Muscle layer of colon (tissue), 2 donors: Measurements from ENCODE around the gene LMNB1.

Experiments used
- H3K27ac ChIP-seq: one replicate; pipeline ENCODE4 v1.7.0; 2013; ENCODE audit warnings: low read depth, mild to moderate bottlenecking, low read length, moderate library complexity
- H3K27me3 ChIP-seq, 2 donors: one replicate each; pipeline ENCODE4 v1.7.0; 2013; ENCODE audit warnings: low read length in 2 of 2, mild to moderate bottlenecking in 2 of 2; ENCODE audit not compliant: insufficient read depth in 2 of 2, control insufficient read depth in 1 of 2
- H3K36me3 ChIP-seq: one replicate; pipeline ENCODE4 v1.7.0; 2013; ENCODE audit warnings: mild to moderate bottlenecking, low read length; ENCODE audit not compliant: insufficient read depth
- H3K4me1 ChIP-seq: one replicate; pipeline ENCODE4 v1.7.0; 2013; ENCODE audit warnings: mild to moderate bottlenecking, low read length; ENCODE audit not compliant: insufficient read depth
- H3K4me3 ChIP-seq, 2 donors: one replicate each; pipeline ENCODE4 v1.7.0; 2013; ENCODE audit warnings: low read length in 2 of 2, low read depth in 1 of 2, mild to moderate bottlenecking in 1 of 2, moderate library complexity in 1 of 2
- H3K9ac ChIP-seq: one replicate; pipeline ENCODE4 v1.7.0; 2013; ENCODE audit warnings: low read length
- H3K9me3 ChIP-seq: one replicate; pipeline ENCODE4 v1.7.0; 2013; ENCODE audit warnings: mild to moderate bottlenecking, low read length
- donor health status: abdominal sarcoma.
- donor health status: Adenocarcinoma of cecum.

LMNB1 gene

DNA sequence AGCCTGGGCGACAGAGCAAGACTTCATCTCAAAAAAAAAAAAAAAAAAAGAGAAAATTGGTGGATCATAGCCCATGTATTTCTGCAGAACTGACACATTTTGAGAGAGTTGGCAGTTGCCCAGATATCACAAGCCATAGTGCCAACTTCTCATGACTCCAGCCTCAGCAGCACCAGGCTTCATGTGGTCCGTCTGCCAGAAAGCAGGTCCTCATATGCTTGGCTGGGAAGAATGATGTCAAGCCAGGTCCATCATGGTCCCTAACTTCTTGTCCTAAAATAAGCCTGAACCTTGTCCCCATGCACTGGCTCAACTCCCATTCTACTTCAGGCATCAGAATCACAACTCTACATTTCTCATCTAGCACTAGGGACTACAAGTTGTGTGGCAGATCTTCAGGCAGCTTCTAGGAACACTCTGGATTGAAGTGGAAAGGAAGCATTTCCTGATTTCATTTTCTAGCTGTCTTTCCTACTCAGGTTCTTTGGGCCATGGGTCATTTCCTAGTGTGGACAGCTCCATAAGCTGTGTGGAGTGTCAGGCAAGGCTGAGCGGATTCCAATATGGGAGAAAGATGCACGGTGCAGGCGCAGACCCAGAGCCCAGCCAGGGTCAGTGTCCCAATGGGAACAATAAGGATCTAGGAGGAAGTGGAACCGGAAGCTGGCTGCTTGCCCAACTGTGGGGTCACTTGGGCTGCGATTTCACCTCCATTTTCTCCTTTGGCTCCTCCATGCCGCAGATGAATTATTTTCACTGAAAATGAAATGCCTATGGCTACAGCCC, 90.1 kb downstream of the LMNB1 start:
- peaks cover 4% of the 10 kb centered on the region for H3K4me1 ChIP-seq
- no peak overlapping the region for H3K4me3 ChIP-seq
- H3K27ac ChIP-seq, result no peak overlapping the region
- no peaks in the 10 kb centered on the region for H3K36me3 ChIP-seq
- no peaks in the 10 kb centered on the region for H3K9me3 ChIP-seq
- peaks cover 0 to 9% of the 10 kb centered on the region in 2 donors for H3K27me3 ChIP-seq
- no peak overlapping the region for H3K9ac ChIP-seq

DNA sequence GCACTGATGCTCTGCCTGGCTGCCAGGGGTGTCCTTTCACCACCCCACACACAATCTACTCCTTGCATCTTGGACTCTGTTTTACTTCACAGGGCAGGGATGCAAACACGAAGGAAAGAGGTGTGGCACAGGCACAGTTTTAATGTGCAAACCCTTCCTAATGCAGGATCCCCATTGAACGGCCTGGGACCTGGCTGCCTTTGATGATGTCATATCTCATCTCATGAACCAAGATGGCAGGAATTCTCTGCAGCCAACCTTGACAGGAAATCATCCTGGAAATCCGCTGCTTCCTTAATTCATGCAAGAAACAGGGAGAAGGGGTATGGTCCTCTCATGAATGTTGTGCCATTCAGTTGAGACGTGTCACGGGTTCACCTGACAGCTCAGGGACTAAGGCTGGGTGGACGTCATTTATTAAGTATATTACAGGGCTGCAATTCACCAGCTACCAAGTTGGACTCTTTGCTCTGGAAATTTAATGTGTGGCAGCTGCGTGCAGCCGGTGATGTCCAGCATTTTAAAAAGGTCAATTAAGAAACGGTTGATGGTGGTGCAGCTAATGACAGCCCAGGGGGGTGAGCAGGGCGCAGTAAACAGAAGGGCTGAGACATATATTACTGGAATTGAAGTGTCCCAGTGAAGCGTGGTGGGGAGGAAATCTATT, 91.5 kb downstream of the LMNB1 start:
- Histone ChIP-seq H3K4me3 (no peak overlapping the region), H3K9ac (no peak overlapping the region), H3K27me3 (peaks cover 0 to 9% of the 10 kb centered on the region in 2 donors)

DNA sequence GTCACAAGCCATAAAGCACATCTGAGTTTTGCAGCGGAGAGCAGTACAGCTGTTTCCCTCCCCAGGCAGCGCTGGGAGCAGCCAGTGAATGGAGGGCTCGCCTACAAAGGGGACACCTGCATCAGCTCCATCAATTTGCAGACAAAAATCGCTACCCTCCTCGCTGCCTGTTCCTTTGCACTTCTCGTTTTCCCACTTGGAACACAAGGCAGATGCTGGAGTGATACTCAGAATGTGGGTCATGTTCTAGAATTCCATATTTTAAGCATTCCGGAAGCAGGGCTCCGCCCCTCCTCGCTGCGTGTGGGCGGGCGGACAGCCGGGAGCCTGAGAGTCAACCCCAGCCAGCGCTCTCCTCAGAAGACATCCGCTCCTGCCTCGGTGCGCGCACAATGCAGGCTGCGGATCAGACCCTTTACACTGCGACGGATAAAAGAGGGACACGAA, 92.1 kb downstream of the LMNB1 start:
- peaks cover 0 to 9% of the 10 kb centered on the region in 2 donors for H3K27me3 ChIP-seq
- H3K4me3 ChIP-seq, result no peak overlapping the region
- H3K9ac ChIP-seq, result no peak overlapping the region
- H3K36me3 ChIP-seq, result no peaks in the 10 kb centered on the region
- peaks cover 4% of the 10 kb centered on the region for H3K4me1 ChIP-seq
- no peak overlapping the region for H3K27ac ChIP-seq
- H3K9me3 ChIP-seq, result no peaks in the 10 kb centered on the region

More for the DNA sequence above, 91.5 kb downstream of the LMNB1 start:
- H3K27ac ChIP-seq, result no peak overlapping the region
- H3K36me3 ChIP-seq, result no peaks in the 10 kb centered on the region
- peaks cover 4% of the 10 kb centered on the region for H3K4me1 ChIP-seq
- no peaks in the 10 kb centered on the region for H3K9me3 ChIP-seq

DNA sequence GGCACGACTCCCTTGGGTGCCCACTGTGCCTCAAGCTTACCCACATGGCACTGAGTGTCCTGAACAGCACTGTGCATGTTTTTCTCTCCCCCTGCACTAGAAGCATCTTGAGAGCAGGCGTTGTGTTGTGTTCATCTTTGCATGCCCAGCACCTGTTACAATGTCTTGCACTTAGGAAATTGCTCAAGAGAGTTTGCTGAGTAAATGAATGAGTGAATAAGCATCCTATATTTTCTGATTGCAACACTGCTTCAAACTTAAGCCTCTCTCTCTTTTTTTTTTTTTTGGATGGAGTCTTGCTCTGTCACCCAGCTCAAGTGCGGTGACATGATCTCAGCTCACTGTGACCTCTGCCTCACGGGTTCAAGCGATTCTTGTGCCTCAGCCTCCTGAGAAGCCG, 94.5 kb downstream of the LMNB1 start:
- peaks cover 0 to 9% of the 10 kb centered on the region in 2 donors for H3K27me3 ChIP-seq
- H3K9me3 ChIP-seq, result no peaks in the 10 kb centered on the region
- H3K4me1 ChIP-seq, result peaks cover 21% of the 10 kb centered on the region
- no peak overlapping the region for H3K27ac ChIP-seq
- no peaks in the 10 kb centered on the region for H3K36me3 ChIP-seq
- no peak overlapping the region for H3K4me3 ChIP-seq
- H3K9ac ChIP-seq, result no peak overlapping the region

DNA sequence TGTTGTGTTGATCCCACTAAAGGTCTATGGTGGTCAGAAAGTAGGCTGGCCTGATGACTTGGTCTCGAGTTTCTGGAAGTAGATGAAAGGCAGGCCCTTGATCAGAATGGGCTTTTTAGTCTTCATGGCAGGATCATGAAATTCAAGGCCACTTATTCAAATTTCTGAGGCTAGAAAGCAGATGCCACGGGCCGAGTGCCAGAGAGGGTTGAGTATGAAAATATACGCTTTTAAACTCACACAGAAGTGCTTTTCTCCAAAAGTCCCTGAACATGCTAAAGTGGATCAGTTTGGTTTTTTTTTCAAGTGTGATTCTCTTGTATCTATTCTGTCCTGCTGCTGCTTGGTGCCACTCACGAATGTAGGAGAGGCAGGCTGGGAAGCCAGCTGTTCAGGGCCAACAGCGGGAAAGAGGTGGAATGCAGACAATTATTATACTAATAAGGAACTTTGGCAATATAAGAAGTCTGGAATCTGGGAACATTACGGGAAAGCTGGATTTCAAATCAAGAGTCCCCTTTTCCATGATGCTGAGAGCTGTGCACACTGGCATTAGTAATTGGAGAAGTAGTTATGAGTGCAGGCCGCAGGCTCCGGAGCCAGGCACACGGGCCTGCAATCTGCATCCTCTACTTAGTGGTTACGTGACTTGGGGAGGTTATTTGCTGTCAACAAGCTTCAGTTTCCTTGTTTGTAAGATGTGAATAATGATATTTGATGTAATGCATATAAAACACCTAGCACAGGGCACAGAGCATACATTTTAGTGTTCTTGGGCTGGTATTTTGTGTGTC, 95.8 kb downstream of the LMNB1 start:
- Histone ChIP-seq H3K9ac (no peak overlapping the region), H3K36me3 (no peaks in the 10 kb centered on the region), H3K27ac (no peak overlapping the region), H3K4me3 (no peak overlapping the region), H3K27me3 (peaks cover 0 to 9% of the 10 kb centered on the region in 2 donors), H3K4me1 (peaks cover 31% of the 10 kb centered on the region), H3K9me3 (no peaks in the 10 kb centered on the region)

DNA sequence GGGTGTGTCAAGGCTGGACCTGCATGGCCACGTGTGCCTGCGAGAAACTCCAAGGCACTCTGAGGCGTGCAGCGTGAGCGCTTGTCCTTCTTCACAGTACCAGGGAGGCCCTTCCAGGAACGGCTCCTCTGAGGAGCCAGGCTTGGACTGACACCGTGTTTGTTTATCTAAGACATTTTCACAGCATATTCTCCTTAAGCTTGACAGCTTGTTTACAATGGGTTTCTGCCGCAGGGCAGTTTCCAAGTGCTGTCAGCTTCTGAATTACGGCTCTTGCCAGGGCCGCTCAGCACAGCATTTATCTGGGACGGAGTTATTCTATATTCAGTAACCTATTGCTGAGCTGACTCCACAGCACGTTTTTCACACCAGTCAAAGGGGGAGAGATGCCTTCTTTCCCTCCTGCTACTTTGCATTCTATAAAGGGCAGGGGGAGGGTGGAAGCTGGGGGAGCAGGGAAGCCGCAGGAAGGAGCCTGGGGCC, 98.4 kb downstream of the LMNB1 start:
- Histone ChIP-seq H3K4me3 (peak overlapping the region in 1 of 2 donors; percentile 9), H3K9ac (no peak overlapping the region), H3K27ac (no peak overlapping the region), H3K9me3 (no peaks in the 10 kb centered on the region), H3K27me3 (no peaks in the 10 kb centered on the region), H3K4me1 (peaks cover 29% of the 10 kb centered on the region), H3K36me3 (no peaks in the 10 kb centered on the region)

DNA sequence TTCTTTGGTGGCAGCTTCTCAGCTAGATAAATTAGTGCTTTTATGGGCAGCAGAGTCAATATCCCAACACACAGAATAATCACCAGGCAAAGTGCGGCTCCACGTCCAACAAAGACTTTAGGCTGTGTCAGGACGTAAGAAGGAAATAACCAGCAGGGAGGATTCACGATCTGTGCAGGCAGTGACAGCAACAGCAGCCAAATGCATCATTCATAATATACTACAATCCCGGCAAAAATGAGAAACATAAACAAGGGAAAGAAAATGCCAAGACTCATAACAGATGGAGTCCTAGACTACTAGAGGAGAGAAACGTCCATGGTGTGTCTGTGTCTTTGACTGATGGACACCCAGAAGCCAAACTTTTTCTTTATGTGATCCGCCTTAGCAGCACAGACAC, 100.7 kb downstream of the LMNB1 start:
- Histone ChIP-seq H3K4me1 (peaks cover 29% of the 10 kb centered on the region), H3K9ac (no peak overlapping the region), H3K27ac (no peak overlapping the region), H3K4me3 (no peak overlapping the region), H3K9me3 (no peaks in the 10 kb centered on the region), H3K27me3 (no peaks in the 10 kb centered on the region), H3K36me3 (no peaks in the 10 kb centered on the region)

DNA sequence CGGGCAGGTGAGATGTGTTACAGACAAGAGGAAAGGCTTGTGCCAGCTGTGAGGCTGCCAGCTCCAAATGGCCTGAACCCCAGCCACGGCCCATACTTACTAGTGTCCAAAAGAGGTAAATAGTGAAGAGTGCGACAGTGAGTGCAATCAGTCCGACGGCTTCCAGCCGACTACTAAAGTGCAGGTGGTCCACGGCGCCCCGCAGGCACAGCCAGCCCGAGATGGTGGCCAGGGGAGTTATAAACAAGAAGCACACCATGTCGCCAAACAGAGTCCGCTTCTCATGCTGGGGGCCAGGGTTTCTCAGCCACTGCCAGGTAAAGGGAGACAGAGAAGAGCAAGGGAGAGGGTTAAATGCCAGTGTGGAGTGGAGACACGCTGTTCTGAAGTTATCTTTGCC, 101.1 kb downstream of the LMNB1 start:
- no peak overlapping the region for H3K27ac ChIP-seq

DNA sequence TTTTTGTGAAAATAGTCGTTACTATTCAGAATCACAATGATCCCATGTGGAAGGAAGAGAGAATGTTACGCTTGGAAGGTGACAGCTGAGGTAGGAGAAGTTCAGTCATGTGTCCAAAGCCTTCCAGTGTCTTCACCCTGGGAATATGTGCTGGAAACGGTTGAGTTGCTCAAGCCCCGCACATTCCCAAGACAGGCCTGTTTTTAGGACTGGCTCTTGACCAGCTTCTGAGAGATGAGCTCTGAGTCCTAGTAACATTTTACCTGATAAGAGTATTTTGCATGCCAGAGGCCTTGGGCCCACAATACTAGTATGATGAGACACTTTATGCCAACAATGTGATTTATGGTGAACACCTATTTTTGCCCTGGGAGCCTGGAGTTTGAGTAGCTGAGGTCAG, 101.7 kb downstream of the LMNB1 start:
- Histone ChIP-seq H3K9me3 (no peaks in the 10 kb centered on the region), H3K9ac (no peak overlapping the region), H3K27me3 (no peaks in the 10 kb centered on the region), H3K36me3 (no peaks in the 10 kb centered on the region), H3K27ac (no peak overlapping the region), H3K4me3 (no peak overlapping the region), H3K4me1 (peaks cover 29% of the 10 kb centered on the region)

More for the DNA sequence above, 101.1 kb downstream of the LMNB1 start:
- Histone ChIP-seq H3K4me1 (peaks cover 29% of the 10 kb centered on the region), H3K27me3 (no peaks in the 10 kb centered on the region), H3K9ac (no peak overlapping the region), H3K9me3 (no peaks in the 10 kb centered on the region), H3K4me3 (no peak overlapping the region), H3K36me3 (no peaks in the 10 kb centered on the region)

DNA sequence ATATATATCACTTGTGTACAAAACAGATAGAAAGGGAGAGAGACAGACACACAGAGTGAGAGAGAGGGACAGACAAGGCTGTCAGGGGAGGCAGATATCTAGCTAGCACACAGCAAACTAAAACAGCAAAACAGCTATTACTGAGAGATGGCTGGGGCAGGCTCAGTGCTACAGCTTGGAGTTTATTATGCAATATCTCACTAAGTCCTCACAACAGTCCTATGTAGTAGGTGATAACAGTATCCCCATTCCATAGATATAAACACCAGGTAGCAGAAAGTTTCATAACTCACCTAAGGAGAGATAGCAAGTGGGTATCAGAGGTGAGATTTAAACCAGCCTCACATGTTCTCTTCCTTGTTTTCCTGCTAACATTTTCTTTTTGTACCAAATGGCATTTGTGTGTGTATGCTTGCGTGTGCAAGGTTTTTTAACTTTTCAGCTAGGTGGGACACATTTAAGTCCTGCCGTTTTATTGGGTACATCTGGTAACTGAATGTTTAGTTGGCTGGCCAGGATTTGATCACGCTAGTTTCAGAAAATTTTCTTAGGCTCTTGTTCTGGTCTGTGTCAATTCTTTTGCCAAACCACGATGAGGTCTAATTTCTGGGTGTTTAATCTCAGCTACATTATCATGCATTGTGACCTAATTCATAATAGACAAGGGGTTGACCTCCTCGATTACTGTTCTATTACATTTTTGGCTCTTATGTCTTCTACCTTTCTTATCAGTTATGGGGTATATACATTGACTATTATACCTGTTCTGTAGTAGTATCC, 105.1 kb downstream of the LMNB1 start:
- H3K36me3 ChIP-seq, result no peaks in the 10 kb centered on the region
- no peak overlapping the region for H3K4me3 ChIP-seq
- no peak overlapping the region for H3K9ac ChIP-seq
- peaks cover 10% of the 10 kb centered on the region for H3K4me1 ChIP-seq
- no peaks in the 10 kb centered on the region for H3K9me3 ChIP-seq
- H3K27me3 ChIP-seq, result no peaks in the 10 kb centered on the region
- H3K27ac ChIP-seq, result no peak overlapping the region
